Fibroblast of peridontal ligament (primary cell): ENCODE measurements around the gene LRRC25.
A peak's percentile ranks its signal among the peaks of the same experiment; 100 is the strongest.

Experiments used
- DNase-seq: peaks from one replicate; pipeline ENCODE4 v3.0.0-alpha.2; 2010; ENCODE audit errors: extremely low read depth

LRRC25 gene

DNA sequence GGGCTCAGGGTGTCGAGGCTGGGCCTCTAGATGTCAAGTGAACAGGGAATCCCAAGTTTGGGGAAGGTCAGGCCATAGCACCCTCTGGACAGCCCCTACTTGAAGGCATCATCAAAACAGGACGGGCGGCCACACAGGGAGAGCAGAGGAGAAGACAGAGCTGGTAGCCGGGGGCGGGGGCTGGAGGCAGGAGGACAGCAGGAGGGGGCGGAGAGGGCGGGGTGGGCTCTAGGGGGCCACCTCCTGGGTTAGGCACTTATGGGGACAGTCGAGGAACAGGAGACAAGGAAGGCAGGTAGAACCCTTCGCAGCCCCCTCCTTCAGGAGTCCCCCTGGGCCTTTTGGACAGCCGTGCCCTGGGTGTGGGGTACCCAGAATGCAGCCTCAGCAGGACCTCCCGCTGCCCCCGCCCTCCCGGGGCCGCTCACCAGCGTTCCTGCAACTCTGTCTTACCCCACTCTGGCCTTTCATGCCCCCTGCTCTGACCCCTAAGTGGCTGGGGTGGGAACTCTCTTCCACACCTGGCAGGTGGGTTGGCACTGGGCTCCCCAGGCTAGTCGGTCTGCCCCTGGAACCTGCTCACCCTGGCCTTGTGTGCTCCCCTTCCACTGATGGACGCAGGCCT is 27.6 kb upstream of the LRRC25 start:
- DNase-seq = no peak

DNA sequence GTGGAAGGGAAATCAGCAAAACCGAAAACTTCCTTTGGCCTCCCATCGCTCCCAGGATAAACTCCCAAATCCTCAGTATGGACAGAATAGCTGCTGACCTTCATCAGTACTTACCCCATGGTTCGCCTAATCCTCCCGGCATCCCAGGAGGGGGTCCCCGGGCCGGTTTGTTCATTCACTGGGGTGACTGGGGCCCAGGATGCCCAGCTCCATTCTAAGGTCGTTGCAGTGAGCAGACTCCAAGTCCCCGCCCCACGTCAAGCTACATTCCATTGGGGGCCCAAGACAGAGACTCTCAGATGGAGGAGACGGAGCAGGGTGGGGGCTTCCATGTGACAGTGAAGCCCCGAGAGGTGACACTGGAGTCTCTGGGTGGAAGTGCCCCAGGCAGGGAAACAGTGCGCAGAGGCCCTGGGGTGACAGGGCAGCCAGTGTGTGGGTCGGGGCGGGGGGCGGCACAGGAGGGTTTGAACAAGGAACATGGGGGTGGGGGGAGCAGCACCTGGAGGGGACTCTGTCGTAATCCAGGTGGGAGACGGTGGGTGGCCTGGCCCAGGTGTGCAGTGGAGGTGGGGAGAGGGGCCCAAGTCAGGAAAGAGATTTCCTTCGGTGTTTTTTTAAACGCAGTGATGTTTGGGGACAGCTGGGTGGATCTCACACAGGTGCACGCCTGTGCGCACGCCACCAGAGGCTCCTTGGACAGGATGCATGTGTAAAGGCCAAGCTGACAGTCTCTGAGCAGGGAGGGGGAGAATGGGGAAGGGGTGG is 26.9 kb upstream of the LRRC25 start:
- DNase-seq = no peak

DNA sequence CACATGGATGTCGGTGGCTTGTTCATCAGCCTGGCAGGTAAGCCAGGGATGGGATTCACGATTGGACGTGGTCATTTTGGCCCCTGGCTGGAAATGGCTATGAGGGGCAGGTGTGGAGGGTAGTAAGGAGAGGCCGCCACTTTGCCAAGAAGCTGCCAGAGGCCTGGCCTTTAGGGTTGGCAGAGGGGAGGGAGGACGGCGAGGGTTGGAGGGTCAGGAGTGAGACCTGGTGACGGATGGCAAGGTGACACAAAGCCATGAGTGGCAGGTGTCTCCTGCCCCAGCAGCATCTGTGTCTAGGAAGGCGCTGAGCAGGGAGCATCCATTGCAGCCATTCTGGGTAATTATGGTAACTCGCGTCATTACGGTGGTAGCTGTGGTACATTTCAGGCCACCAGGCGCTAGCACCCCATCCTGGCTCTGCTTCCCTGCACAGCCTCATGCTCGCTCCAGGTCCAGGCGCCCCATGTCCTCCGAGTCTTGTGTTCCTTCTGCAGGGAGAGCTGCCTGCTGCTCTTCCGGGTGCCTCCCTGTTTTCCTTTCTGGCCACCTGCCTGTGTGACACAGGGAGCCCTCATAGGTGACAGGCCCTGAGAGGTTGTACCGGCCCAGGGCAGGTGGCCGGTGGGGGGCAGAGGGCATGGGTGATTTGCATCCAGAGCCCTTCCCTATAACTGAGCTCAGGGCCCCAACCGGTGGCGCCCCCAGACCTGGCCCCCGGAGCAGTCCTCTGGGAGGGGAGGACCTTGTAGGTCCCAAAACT is 26.0 kb upstream of the LRRC25 start:
- no peak for DNase-seq

DNA sequence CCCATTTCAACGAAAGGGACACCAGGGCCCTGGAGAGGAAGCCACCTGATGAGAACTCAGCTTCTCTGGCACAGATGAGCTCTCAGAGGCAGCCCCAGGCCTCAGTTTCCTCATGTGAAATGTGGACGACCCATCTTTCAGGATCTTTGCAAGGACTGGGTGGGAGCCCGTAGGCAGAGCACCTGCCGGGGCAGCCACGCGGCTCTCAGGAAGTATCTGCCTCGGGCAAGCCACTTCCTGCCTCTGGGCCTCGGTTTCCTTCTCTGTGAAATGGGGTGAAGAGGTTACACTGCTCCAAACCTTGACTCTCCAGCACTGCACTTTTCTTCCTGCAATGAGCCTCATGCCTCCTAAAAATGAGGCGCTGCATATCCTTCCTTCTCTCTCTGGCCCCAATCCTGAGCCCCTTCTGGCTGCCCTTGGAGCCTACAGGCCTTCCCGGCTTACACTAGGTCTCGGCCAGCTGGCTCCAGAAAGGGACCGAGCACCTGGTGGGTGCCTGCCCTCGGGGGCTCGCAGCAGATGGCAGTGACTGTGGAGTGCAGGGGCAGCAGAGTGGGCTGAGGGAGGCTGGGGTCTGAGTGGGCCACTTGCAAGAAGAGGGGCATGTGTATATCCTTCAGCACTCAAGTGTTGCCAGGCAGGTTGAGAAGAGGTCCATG is 25.2 kb upstream of the LRRC25 start:
- no peak for DNase-seq

DNA sequence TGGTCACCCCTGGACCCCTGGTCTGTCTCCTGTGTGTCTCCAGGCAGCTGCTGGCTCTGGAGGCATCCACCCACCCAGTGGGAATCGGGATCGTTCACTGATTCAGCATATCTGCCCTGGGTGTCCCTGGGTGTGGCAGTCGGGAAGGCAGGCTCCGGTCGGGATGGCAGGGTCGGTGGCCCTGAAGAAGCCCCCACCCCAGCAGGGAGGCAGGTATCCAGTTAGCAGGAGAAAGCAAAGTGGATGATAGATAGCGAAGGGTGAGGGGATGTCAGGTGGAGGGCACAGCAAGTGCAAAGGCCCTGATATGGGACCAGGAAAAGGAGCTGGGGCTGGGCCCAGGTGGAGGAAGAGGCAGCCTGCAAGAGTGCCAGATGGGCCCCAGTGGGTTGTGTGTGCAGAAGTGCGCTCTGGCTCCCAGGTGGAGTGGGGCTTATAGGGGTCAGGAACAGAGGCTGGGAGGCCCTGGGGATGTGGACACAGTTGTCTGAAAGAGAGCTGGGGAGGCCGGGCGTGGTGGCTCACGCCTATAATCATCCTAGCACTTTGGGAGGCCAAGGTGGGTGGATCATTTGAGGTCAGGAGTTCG is 24.0 kb upstream of the LRRC25 start:
- no peak for DNase-seq

DNA sequence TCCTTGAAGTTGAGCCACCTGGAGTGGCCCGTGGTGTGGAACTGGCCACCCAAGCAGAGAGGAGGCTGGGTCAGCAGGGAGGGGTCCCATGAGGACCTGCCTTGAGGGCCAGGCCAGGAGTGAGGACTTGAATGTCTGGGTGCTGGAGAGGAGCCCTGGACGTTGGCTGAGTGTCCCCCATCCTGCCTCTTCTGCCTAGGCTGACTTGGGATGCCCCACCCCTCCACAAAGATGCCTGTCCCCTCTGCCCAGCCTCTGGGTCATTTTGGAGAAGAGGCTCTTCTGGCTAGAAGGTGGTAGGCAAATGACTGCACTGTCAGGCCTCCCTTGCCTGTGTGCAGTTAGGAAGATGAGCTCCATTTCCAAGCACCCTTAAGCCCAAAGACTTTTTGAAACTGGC is 23.5 kb upstream of the LRRC25 start:
- DNase-seq = no peak

DNA sequence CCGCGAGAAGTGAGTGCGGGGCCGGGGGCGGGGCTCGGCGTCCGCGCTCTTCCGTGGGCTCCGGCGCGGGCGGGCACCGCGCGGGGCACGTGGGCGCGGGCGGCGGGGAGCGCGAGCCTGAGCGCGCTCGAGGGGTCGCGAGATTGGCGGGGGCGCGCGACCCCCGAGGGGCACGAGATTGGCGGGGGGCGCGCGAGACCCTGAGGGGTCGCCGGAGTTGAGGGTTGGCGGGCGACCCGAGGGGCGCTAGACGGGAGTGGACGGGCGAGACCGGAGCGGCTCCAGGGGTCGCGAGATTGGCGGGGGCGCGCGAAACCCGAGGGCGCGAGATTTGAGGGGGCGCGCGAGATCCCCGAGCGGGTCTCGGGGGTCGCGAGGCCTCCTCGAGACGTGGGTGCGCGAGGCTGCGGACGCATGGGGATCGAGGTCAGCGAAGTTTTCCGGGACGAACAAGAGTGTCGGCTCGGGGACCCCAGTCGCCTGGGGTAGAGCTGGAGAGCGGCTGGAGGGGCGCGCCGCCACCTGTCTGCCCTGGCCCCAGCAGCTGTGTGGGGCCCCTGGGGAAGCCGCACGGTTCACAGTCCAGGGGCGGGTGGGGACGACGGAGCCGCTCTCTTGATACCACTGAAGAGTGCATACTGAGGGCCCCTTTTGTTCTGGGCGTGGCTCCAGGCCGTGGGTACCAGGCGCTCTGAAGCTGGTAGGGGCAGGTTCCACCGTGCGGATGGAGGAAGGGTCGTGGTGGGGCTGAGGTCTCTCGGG is 22.5 kb upstream of the LRRC25 start:
- DNase-seq = no peak

DNA sequence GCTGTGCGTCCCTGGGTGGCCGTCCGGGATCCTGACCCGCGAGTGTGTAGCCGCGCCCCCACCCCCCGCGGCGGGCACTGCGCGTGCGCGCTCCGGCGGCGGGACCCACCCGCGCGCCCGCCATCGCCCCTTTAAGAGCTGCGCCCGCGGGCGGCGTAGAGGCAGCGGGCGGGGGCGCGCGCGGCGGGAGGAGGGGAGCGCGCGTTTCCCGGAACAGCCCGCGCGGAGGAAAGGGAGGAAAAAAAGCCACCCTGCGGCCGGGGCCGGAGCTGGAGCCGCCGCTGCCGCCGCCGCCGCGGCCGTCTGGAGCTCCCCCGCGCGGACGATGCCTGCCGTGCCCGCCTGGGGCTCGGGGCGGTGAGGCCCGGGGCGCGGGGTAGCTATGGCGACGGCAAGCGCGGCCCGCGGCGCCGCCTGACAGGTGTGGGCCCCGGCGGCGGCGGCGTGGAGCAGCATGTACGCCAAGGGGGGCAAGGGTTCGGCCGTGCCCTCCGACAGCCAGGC is 21.8 kb upstream of the LRRC25 start, which contains the start of gene SSBP4:
TSS of gene SSBP4 (plus strand) at position 204 of the 504 bp plus-strand sequence. CDS start at position 455, 251 bp downstream.
- DNase-seq = peak; percentile 63

DNA sequence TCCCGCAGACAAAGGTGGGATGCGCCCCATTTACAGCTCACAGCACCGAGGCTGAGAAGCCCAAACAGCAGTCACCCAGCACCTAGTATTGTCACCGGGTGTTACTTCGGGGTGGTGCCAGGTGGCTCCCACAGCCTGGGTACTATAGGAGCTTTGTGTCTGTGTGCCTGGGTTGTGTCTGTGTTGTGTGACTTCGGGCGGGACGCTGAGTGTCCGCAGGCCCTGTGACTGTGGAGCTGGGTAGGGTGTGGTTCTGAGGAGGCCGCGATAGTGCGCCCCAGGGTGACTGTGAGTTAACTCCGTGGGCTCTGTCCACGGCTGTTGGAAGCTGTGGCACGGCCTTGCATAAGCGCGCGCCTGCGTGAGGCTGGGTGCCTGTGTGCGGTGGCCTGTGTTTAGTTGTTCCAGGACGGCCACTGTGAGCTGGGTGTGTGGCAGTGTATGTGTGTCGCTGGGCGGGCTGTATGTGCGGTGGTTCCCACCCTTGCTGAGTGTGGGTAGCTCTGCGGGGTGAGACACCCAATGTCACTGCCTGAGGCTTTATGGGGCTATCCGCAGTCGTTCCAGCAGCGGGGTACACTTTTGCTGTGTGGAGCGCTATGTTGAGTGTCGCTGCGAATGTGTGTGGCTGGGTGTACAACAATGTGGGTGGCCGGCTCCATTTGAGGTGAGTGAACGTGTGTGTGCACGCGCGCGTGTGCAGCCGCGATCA is 21.2 kb upstream of the LRRC25 start:
- DNase-seq = no peak

DNA sequence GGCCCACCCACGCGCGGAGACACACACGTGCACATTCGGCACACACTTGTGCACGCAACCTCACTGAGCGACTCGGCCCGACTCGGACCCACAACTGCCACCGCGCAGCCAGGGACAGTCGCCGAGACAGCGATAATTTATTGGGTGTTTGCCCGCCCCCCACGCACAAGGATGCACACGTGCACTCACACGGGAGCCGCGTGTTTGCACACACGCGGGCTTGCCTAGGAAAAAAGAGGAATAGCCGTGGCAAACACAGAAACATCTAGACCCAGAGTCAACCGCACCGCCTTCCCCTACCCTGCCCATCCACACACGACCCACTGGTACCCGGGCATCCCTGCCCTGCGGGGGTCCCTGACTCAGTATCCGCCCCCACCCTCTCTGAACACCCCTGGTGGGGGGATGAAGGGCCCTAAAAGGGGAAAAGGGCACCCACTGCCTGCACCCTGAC is 20.6 kb upstream of the LRRC25 start:
- no peak for DNase-seq

DNA sequence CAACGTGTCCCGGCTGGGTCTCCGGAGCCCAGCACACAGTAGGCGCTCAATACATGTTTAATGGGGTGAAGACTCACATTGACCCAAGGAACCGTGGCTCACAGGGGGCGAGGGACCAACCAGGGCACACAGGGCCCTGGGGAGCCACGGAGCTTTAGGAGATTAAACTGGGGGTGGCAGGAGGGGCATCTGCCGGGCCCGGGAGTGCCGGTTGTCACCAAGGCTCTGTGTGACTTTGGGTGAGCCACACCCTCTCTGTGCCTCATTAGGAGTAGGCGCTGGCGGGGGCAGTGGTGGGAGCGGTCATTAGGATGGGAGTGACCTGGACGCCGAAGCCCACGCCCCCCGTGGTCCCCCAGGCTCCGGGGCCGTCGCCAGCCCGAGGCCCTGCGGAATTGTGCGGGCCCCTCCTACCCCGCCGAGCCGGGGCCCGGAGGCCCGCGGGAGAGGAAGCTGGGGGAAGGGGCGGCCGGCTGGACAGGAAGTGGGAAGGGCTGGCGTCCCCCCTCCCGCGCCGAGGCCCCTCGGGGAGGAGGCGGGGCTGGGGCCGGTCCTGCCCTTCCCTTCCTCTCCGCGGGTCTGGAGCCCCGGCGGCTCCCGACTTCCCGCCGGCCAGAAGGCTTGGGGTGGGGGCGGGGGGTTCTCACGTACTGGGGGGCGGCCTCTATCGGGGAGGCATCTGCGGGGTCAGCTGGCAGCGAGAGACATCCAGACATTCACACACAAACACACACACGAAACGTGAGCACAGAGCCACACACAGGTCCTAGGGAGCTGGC is 20.0 kb upstream of the LRRC25 start:
- peak; percentile 52 for DNase-seq

DNA sequence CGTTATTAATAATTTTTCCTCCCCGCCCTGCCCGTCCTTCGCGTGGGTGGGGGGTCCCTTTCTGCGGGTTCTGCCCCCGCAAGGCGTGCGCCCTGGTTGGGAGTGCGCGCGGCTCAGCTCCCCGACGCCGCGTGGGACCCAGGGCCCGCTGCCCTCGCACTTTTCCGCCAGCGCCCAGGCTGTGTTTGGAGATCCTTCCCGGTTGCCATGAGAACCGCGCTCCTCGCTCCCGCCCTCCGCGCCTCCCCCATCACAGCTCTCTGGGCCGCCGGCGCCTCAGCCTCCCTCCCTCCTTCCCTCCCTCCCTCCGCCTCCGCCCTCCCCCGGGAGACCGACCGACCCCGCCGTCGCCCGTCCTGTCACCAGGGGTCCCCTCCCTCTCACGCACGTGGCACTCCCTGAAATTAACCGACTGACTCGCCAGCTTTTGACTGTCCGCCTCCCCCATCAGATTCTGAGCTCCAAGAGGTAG is 19.4 kb upstream of the LRRC25 start:
- peak; percentile 83 for DNase-seq

DNA sequence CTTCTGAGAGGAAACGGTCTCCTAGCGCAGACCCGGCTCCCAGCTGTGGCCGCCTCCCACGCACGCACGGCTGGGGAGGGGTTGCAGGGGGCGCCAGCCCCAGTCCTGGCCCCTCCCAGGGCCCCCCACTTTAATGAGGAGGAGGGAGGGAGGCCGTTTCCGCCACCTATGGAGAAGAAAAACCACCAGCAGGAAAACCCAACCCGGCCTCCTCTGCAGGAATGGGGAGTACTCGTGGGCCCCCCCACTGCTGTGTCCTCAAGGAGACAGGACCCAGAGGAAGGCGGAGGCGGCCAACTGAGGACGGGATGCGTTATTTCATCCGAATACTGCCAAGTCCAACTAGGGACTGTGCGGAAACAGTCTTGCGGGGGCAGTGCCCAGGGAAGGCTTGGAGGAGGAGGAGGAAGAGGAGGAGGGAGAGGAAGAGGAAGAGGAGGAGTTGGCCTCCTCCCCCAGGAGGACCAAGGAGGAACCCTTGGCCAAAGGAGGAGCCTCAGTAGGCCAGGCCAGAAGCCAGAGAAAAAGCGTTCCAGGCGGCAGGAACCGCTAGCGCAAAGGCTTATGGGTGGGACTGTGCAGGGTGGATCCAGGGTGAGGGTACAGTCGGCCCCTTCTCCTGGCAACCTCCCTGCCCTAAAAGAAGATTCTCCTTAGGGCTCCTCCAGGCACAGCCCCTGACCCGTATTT is 17.9 kb upstream of the LRRC25 start:
- DNase-seq = peak; percentile 78

DNA sequence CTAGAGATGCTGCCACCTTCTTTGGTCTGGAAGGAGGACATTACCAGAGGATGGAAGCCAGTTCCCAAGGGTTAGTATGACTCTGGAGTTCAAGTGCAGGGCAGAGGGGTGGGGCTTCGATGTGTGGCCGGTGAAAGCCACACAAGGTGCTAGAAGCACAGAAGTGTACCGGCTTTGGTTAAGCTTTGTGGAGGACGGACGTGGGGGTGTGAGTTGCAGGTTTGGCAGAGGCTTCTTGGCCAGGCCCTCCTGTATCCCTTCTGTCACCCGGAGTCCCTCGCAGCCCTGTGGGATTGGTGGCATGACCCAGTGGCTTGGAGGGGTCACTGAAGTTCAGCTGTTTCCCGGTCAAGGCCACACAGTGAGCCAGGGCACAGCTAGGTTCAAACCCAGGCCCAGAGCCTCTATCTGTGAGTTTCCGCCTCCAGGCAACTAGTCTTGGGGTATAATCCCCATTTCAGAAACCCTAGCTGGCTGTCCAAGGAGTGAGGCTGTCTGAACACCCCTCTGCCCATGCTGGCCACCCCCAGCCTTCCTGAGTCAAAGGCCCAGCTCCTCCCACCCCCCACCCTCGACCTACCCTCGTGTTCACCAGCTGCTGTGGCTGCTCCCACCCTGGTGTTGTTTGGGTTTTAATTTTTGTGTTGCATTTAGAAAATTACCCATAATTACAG is 17.2 kb upstream of the LRRC25 start:
- DNase-seq = no peak

DNA sequence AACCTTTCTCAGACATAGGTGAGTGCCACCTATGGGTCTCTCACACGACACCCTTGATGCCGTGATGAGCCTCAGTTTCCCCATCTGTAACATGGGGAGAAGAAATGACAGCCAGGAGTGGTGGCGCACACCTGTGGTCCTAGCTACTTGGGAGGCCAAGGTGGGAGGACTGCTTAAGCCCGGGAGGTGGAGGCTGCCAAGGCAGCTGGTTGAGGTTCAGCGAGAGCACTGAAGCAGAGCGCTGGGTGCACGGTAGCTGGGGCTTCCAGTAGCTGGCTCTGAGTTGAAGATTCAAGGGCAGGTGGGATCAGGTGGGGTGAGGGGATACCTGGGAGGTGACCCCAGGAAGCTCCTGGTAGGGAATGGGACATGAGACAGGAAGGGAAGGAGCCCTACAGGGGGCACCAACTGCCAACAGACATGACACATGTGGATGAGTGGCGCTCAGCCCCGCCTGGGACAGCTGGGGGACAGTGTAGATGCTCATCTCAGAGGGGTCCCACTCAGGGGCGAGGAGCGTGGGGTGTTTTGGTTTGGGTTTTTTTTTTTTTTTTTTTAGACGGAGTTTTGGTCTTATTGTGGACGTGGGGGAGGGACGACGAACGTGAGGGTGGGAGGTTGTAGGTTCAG is 15.3 kb upstream of the LRRC25 start:
- no peak for DNase-seq

DNA sequence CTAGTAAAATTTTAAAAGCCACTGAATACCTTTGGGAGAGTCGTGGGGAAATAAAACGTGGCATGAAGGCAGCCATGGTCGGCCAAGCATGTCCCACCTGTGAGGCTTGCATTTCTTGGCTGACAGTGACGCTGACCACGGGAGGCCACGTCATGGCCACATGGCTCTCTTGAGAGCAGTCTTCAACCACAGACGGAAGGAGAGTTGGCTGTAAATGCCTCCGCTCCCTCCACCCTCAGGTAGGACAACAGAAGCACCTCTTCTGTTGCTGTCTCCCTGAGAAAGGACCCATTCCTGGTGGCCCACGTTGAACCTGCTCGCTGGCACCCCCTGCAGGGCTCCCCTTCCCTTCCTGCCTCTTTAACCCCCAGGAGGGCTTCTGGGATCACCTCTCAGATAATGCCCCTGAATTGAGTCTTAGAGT is 10.6 kb upstream of the LRRC25 start:
- no peak for DNase-seq

DNA sequence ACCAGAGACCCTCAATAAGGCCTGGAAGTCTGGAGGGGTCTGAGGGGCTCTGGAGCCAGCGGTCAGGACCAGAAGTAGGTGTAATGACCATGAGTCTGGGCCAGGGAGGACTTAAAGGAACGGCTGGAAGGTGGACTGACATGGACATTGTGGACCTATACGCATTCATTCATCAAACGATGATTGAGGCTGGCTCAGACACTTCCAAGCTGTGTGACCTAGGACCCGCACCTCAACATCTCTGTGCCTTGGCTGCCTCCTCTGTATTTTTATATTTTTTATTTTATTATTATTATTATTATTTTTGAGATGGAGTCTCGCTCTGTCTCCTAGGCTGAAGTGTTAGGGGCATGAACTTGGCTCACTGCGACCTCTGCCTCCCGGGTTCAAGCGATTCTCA is 9.3 kb upstream of the LRRC25 start:
- no peak for DNase-seq
